ENCODE data around the gene ZNF205. TPM values are rescaled to one million over a fixed set of nuclear protein-coding genes. Genes with fewer than 3 reads are reported as not detected.

Gene ZNF205
- total and polyA plus RNA-seq, 9 of the 15 experiments (the other 6 are each of a cell fraction or from before 2014, with no cell fraction given), result 2.4 to 11.8 (median 5.1) TPM; not detected in 2

- TF ChIP-seq ZBTB40 (IDR thresholded peaks at IDR 0.05) (peak; percentile 44; the same call in 1 of the 2 replicates), ZBTB40 (CRISPR knock-in tag; IDR thresholded peaks at IDR 0.05) (no peak), L3MBTL2 (IDR thresholded peaks at IDR 0.05) (peak; percentile 37; the same call in 1 of the 2 replicates), KAT8 (IDR thresholded peaks at IDR 0.05; ENCODE audit: low read depth) (no peak), PTTG1 (tag; IDR thresholded peaks at IDR 0.05; ENCODE audit: low read depth) (no peak), HIVEP1 (CRISPR knock-in tag; IDR thresholded peaks at IDR 0.05) (no peak), CREB5 (CRISPR knock-in tag; IDR thresholded peaks at IDR 0.05) (no peak), ERF (CRISPR knock-in tag; IDR thresholded peaks at IDR 0.05) (peak; percentile 50; the same call in 1 of the 2 replicates), ZNF311 (CRISPR knock-in tag; IDR thresholded peaks at IDR 0.05) (no peak), TBL1XR1 (IDR thresholded peaks at IDR 0.05; ENCODE audit: low read length in 2 of 2) (no peak), NONO (IDR thresholded peaks at IDR 0.05; ENCODE audit: low read depth in 2 of 2, low read length in 1 of 2) (peak in 1 of 2 experiments; percentile 46; a peak in 1 of 4 replicates)
- TF ChIP-seq, protein P1, sequence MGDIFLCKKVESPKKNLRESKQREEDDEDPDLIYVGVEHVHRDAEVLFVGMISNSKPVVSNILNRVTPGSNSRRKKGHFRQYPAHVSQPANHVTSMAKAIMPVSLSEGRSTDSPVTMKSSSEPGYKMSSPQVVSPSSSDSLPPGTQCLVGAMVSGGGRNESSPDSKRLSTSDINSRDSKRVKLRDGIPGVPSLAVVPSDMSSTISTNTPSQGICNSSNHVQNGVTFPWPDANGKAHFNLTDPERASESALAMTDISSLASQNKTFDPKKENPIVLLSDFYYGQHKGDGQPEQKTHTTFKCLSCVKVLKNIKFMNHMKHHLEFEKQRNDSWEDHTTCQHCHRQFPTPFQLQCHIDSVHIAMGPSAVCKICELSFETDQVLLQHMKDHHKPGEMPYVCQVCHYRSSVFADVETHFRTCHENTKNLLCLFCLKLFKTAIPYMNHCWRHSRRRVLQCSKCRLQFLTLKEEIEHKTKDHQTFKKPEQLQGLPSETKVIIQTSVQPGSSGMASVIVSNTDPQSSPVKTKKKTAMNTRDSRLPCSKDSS (IDR thresholded peaks at IDR 0.05; ENCODE audit: low read depth, partially characterized antibody), result no peak
- TF ChIP-seq, protein P2, sequence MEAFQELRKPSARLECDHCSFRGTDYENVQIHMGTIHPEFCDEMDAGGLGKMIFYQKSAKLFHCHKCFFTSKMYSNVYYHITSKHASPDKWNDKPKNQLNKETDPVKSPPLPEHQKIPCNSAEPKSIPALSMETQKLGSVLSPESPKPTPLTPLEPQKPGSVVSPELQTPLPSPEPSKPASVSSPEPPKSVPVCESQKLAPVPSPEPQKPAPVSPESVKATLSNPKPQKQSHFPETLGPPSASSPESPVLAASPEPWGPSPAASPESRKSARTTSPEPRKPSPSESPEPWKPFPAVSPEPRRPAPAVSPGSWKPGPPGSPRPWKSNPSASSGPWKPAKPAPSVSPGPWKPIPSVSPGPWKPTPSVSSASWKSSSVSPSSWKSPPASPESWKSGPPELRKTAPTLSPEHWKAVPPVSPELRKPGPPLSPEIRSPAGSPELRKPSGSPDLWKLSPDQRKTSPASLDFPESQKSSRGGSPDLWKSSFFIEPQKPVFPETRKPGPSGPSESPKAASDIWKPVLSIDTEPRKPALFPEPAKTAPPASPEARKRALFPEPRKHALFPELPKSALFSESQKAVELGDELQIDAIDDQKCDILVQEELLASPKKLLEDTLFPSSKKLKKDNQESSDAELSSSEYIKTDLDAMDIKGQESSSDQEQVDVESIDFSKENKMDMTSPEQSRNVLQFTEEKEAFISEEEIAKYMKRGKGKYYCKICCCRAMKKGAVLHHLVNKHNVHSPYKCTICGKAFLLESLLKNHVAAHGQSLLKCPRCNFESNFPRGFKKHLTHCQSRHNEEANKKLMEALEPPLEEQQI (IDR thresholded peaks at IDR 0.05), result no peak
Measured at GRCh38 chr16:3135126-3135715, 22.8 kb downstream of the ZNF205 start (continued).
